ENCODE data around the gene ABHD18.
A peak's percentile ranks its signal among the peaks of the same experiment; 100 is the strongest.
"Not testable (repeated sequence)": the region's sequence is repeated elsewhere in the genome, so short reads cannot be mapped to it uniquely, and the experiment has no call there.

ABHD18 gene

DNA sequence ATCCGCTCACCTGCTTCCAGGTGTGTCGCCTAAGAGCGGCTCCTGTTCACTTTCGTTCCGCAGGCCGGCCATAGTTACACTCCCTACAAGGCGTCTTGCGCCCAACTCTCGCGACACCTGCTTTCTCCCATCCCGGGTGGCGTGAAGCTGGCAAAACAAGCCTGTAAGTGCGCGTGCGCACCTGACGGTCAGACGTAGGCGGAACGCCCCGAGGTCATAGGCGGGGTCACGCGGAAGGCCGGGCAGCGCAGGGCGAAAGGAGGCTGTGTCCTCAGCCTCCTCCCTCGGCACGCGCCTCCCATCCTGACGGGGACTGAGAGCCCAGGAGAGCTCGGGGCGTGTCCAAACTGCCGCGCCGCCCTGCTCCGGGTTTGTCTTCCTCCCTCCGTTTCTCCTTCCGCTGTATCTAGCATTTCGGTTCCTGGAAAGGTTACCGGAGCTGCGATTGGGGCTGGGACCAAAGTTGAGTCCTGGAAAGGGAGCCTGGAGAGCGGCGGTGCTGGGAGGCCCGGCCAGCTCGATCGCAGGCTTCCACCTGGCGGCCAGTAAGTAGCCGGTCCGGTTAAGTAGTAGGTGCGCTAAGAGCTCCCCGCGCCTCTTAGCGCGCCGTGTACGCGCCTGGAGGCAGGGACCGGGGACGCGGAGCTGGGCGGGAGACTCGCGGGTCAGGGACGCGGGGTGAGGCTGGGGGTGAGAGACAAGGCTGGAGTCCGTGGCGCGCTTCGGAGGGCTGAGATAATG is at the start of gene ABHD18, which contains the start of gene MFSD8:
Gene ABHD18, plus strand, starts transcription at position 345 of the 741 bp plus-strand sequence. CDS start 17,550 bp downstream, outside the sequence.
Gene MFSD8, minus strand, starts transcription at position 112 of the 741 bp plus-strand sequence. Its CDS starts 40 bp downstream, at position 72.
- peak; percentile 99 for DNase-seq

DNA sequence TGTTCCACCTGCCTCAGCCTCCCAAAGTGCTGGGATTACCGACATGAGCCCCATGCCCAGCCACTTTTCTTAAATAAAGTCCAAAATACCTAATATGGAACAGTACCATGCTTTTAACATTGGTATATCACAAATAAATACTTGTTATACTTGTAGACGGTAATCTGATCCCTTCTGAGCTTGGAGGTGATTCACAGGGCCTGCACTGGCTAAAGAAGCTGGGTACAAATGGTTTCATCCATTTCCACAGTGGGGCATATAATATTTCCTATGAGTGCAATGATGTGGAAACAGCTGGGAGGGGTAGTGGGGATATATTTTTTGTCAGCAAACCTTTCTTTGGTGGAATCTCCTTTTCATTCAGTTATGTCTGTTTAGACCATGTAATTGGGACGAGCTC is 48.7 kb upstream of the ABHD18 start:
- DNase-seq: no peak

DNA sequence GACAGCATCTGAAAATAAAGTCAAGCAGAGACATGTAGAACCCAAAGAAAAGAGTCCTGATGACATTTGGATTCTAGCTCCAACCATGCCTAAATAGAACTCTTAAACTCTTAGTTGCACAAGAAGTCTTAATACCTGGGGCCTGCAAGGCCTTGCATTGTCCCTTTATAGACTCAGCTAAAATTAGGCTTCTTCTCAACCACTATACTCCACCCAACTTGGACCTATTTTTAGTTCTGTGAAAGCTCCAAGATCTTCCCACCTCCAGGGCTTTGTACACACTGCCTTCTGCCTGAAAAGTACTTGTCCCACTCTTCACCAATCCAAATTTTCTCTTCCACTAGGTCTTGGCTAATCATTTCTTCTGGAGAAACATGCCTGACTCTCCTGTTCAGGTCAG is 48.1 kb upstream of the ABHD18 start:
- DNase-seq: no peak

DNA sequence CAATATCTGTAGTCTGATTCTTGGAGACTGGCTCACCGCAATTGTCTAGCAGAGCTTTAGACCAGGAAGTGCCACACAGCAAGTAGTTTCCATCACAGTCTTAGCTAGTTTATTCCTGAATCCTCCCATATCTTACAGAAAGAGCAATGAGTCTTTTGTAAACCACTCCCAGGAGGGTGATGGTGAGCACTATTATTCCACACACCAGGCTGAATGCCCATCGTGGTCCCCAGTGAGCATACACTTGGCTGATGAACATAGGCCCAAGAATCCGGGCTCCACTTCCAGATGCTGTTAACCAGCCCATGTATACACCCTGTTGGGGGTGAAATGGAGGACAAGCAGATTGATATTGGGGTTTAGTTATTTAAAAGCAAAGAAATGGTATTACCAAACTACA is 44.7 kb upstream of the ABHD18 start:
- DNase-seq: no peak

DNA sequence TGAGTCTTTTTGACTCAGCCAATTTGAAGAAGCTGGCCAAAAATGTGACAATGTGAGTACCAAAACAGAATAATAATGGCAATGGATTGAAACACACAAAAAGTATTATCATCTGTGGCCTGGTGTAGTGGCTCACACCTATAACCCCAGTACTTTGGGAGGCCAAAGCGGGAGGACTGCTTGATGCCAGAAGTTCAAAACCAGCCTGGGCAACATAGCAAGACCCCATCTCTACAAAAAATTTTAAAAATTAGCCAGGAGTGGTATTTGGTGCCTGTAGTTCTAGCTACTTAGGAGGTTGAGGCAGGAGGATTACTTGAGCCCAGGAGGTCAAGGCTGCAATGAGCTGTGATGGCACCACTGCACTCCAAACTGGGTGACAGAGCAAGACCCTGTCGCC is 43.0 kb upstream of the ABHD18 start:
- no peak for DNase-seq

DNA sequence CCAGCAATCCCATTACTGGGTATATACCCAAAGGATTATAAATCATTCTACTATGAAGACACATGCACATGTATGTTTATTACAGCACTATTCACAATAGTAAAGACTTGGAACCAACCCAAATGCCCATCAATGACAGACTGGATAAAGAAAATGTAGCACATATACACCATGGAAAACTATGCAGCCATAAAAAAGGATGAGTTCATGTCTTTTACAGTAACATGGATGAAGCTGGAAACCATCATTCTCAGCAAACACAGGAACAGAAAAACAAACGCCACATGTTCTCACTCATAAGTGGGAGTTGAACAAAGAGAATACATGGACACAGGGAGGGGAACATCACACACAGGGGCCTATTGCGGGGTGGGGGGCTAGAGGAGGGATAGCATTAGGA is 39.5 kb upstream of the ABHD18 start:
- not testable (repeated sequence) for DNase-seq

DNA sequence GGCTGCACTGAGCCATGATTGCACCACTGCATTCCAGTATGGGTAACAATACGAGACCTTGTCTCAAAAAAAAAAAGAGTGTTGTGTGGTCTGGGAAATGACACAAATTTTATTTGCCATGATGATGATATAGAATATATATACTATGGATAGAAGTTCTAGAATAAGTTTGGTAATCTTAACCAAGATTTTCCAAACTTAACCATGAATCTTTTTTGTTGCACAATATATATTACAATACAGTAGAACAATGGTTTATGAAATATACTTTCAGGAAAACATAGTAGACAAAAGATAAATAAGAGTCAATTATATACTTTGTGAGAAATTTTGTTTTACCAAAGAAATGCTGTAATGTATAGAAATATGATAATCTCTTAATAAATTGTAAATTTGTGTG is 35.0 kb upstream of the ABHD18 start:
- no peak for DNase-seq

DNA sequence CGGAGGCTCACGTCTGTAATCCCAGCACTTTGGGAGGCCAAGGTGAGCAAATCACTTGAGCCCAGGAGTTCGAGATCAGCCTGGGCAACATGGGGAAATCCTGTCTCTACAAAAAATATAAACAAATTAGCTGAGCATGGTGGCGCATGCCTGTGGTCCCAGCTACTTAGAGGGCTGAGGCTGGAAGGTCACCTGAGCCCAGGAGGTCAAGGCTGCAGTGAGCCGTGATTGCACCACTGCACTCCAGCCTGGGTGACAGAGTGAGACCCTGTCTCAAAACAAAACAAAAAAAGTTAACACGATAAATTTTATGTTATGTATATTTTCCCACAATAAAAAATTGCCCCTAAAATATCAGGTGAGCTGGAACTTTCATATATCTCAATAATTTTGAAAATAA is 33.4 kb upstream of the ABHD18 start:
- not testable (repeated sequence) for DNase-seq

DNA sequence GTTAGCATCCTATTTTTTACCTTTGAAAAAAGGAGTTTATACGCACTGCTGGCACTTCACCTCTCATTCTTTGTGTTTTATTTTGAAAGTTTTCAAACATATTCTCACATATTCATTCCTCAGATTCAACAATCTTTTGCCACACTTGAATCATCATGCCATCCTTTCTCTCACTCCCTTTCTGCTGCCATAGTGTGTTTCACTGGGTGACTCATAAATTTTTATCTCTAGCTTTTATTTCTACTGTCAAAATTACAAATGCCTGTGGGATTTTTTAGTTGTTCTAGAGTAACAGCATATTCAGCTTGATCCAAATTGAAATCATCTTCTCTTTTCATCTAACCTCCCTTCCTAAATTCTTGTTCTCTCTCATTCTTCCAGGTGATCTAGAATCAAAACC is 28.2 kb upstream of the ABHD18 start:
- DNase-seq: no peak

DNA sequence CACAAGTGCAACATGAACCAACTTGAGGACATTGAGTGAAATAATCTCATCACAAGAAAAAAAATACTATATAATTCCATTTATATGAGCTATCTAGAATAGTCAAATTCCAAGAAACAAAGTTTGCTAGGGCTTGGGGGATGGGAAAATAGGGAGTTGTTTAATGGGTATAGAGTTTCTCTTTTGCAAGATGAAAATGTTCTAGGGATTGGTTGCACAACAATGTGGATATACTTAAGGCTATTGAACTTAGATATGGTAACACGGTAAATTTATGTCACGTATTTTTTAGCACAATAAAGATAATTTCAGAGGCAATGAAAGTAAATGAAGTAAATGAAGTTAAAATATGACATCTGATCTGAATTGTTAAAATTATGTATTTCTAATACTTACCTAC is 8.1 kb upstream of the ABHD18 start:
- DNase-seq: no peak

DNA sequence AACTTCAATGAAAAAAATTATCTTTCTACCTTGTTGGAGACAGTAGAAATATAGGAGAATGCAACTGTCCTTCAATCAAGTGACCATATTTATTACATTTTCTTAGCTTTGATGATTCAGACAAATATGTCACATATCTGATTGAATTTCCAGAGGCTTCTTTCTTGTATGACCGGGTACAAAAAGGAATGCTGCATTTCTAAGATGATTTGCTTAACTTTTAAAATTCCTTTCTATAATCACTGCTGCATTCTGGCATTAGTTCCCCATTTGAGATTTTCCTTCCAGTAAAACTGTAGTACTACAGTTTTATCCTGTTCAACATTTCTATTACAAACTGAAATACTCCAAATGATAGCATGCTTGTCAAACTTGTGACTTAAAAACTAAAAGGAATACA is 5.4 kb upstream of the ABHD18 start:
- no peak for DNase-seq

DNA sequence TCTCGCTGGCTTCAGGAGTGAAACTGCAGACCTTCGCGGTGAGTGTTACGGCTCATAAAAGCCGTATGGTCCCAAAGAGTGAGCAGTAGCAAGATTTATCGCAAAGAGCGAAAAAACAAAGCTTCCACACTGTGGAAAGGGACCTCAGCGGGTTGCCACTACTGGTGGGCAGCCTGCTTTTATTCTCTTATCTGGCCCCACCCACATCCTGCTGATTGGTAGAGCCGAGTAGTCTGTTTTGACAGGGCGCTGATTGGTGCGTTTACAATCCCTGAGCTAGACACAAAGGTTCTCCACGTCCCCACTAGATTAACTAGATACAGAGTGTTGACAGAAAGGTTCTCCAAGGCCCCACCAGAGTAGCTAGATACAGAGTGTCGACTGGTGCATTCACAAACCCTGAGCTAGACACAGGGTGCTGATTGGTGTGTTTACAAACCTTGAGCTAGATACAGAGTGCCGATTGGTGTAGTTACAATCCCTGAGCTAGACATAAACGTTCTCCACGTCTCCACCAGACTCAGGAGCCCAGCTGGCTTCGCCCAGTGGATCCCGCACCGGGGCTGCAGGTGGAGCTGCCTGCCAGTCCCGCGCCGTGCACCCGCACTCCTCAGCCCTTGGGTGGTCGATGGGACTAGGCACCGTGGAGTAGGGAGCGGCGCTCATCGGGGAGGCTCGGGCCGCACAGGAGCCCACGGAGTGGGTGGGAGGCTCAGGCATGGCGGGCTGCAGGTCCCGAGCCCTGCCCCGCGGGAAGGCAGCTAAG is 1.4 kb upstream of the ABHD18 start:
- not testable (repeated sequence) for DNase-seq

DNA sequence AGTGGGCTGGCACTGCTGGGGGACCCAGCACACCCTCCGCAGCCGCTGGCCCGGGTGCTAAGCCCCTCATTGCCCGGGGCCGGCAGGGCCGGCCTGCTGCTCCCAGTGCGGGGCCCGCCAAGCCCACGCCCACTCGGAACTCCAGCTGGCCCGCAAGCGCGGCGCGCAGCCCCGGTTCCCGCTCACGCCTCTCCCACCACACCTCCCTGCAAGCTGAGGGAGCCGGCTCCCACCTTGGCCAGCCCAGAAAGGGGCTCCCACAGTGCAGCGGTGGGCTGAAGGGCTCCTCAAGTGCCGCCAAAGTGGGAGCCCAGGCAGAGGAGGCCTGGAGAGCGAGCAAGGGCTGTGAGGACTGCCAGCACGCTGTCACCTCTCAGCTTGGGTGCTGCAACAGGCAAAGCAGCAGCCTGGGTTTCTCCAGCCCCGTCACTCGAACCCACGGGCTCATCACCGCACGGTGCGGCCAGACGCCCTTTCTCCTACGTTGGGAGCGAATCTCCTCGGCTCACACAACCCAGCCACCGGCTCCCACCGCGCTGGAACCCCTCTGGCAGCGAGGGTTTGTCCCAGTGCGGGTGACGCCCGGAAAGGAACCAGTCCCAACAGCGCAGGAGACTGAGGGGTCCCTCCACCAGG is 662 bp upstream of the ABHD18 start:
- not testable (repeated sequence) for DNase-seq

DNA sequence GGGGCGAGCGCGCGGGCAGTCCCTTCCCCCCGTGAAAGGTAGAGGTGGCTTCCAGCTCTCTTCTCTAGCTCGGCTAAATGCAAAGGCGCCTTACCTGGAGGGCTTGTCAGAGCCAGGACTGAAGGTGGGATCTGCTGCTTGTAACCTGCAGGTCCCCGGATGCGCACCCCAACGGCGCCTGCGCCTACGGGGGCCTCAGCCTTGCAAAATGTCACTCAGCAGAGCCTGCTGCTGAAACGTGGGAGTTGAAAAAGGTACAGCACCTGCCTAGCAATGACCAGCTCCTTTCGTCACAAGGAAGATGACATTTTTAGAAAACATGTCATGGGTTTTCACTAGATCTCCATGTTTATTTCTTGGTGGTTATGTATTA is 583 bp downstream of the ABHD18 start:
- DNase-seq: peak; percentile 76

DNA sequence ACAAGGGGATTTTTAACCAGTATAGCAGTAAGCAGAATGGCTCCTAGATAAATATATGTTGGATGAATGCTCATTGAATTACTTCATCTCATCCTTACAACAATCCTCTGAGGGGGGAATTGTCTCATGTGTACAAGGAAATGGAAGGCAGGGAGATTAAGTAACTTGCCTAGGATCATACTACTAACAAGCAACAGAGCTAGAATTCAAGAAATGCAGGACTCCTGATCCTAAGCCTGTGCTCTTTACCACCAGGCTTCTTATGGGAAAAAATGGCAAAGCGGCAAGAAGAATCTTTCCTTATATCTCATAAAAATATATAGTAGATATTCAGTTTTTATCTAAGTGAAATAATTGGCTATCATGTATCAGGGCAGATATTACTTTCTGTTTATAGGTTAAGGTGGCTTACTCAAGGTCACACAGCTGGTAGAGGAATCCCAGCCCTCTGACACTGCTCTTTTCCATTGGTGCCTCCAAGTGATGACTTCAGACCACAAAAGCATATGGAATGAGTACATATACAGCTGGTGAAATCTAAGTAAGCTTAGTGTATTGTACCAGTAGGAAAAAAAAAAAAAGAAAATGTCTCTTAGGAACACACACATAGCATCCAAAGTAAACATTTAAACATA is 2.1 kb downstream of the ABHD18 start:
- no peak for DNase-seq

DNA sequence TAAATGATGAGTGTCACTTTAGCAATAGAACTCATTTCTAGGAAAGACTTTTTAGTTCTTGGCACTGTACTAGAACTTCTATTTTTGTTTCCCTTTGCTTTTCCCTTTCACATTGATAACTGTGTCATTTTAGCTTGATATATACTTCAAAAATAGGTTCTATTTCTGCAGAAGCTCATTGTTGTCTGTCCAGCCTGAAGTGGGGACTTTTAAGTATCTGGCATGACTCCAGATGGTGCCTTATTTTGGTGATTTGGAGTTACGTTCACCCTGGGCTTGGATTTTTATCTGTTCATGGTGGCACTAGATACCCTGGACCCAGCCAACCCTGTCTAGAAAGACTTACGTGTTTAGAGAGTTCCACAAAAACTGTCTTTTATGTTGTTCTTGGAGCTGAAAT is 3.4 kb downstream of the ABHD18 start:
- DNase-seq: no peak

DNA sequence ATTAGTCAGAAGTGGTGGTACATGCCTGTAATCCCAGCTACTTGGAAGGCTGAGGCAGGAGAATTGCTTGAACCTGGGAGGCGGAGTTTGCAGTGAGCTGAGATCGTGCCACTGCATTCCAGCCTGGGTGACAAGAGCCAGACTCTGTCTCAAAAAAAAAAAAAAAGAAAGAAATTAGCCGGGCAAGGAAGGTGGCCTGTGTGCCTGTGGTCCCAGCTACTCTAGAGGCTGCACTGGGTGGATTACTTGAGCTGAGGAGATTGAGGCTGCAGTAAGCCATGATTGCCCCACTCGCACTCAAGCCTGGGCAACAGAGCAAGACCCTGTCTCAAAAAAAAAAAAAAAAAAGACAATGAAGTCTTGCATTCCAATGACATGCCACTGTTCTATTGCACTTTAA is 5.7 kb downstream of the ABHD18 start:
- not testable (repeated sequence) for DNase-seq

DNA sequence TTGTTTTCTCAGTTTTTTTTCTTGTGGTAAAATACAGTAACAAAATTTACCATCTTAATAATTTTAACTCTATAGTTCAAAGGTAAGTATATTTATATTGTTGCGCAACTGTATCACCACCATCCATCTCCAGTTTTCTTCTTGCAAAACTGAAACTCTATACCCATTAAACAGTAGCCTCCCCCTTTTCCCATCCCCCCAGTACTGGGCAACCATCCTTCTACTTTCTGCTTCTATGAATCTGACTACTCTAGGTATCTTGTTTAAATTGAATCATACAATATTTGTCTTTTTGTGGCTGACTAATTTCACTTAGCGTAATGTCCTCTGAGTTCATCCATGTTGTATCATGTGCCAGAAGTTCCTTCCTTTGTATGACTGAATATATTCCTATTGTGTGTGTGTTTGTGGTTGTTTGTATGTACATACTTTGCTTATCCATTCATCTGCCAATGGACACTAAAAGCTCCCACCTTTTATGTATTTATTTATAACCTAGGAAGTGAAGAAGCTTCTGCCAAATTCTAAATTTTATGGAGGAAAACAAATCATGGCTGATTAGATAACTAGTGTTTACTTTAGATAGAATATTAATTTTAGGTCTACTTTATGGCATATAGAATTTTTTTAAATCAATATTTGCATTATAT is 10.0 kb downstream of the ABHD18 start:
- no peak for DNase-seq

DNA sequence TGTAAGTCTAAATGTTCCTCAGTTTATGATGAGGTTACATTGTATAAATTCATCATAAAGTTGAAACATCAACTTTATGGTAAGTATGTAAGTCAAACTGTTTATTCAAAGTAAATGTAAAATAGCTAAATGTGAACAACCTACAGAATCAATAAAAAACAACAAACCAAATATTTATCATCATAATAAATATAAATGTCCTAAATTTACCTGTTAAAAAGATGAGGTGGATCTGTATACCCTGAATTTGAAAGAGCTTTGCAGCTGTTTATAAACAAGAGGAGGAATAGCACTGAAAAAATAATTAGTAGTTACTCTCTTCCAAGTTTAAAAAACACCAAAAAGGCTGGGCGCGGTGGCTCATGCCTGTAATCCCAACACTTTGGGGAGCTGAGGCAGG is 13.7 kb downstream of the ABHD18 start:
- no peak for DNase-seq

DNA sequence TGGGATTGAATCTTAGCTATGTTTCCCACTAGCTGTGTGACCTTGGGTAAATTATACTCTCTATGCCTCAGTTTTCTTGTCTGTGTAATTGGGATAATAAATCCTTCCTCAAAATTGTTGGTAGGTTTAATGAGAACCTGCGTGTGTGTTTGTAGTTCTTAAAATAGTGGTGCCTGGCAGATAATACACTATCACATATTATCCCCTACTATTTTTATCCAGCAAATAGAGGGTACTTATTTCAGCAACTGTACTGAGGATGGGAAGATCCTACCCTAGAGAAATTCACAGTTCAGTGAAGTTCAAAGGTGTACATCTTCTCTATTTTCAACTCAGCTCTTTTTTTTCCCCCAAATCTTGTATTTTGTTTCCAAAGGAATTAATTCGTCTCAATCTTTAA is 17.2 kb downstream of the ABHD18 start:
- DNase-seq: no peak

DNA sequence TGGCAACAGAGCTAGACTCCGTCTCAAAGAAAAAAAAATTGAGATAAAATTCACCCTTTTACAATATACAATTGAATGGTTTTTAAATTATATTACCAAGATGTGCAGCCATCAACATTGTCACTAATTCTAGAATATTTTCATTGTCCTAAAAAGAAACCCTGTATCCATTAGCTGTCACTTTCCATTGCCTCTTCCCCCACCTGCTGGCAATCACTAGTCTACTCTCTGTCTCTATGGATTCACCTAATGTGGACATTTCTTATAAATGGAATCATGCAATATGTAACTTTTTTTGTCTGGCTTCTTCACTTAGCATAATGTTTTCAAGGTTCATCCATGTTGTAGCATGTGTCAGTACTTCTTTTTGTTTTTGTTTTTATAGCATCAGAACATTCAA is 20.8 kb downstream of the ABHD18 start:
- no peak for DNase-seq

DNA sequence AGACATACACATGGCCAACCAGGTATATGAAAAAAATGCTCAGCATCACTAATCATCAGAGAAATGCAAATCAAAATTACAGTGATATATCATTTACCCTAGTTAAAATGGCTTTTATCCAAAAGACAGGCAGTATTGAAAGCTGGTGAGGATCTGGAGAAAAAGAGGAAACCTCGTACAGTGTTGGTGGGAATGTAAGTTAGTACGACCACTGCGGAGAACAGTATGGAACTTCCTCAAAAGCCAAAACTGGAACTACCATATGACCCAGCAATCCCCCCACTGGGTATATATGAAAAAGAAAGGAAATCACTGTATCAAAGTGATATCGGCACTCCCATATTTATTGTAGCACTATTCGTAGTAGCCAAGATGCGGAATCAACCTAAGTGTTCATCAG is 23.4 kb downstream of the ABHD18 start:
- no peak for DNase-seq

DNA sequence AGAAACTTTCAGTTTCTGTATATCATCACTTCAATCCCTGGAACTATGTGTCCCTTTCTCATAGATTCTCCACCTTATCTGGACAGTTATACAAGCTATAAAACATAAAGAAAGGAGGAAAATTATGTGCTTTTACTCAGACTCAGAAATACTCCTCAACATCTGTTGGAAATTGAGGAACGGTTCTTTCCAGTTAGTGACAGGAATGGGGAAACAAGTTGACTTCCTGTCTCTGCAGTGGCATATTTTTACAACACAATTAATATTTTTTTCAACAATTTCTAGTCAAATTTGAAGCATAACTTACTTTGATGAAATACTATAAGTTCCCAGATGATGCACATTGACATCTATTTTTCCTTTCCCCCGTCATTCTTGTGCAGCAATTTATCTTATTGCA is 27.9 kb downstream of the ABHD18 start:
- no peak for DNase-seq

All from activated CD8-positive, alpha-beta memory T cell treated with anti-CD3 and anti-CD28 coated beads, Interleukin-2, amount 50 U/mL, for 4 hours (primary cell).